GM19240 (cell line): ENCODE measurements around the gene TWF2.

Source experiments
- DNase-seq: peaks from one replicate; pipeline ENCODE4 v3.0.0; 2011; ENCODE audit warnings: low spot score; ENCODE audit not compliant: insufficient read length

Gene TWF2

GRCh38 chr3:52223449-52224408 is 15.2 kb downstream of the TWF2 start:
- DNase-seq = no peak

- DNase-seq = no peak
These were observed 16.4 kb downstream of the TWF2 start for GRCh38 chr3:52222319-52223221.

GRCh38 chr3:52221563-52222318 is 17.2 kb downstream of the TWF2 start:
- DNase-seq = no peak

- no peak for DNase-seq
These were observed 17.8 kb downstream of the TWF2 start for GRCh38 chr3:52221141-52221562.

GRCh38 chr3:52220380-52221026 is 18.5 kb downstream of the TWF2 start:
- peak; percentile 63 for DNase-seq

GRCh38 chr3:52218937-52219650 is 19.9 kb downstream of the TWF2 start:
- DNase-seq = no peak

GRCh38 chr3:52218454-52218853 is 20.5 kb downstream of the TWF2 start:
- no peak for DNase-seq

GRCh38 chr3:52218026-52218425 is 20.9 kb downstream of the TWF2 start:
- DNase-seq = no peak

- no peak for DNase-seq
These were observed 21.6 kb downstream of the TWF2 start for GRCh38 chr3:52217409-52217805.

- no peak for DNase-seq
These were observed 22.2 kb downstream of the TWF2 start for GRCh38 chr3:52216585-52217408.

GRCh38 chr3:52215351-52215750 is 23.6 kb downstream of the TWF2 start:
- DNase-seq = no peak

GRCh38 chr3:52213901-52214300 is 25.1 kb downstream of the TWF2 start:
- no peak for DNase-seq

- no peak for DNase-seq
These were observed 26.0 kb downstream of the TWF2 start for GRCh38 chr3:52213005-52213404.

GRCh38 chr3:52211268-52211891 is 27.6 kb downstream of the TWF2 start:
- DNase-seq = no peak

GRCh38 chr3:52210550-52211046 is 28.4 kb downstream of the TWF2 start:
- no peak for DNase-seq

GRCh38 chr3:52210037-52210436 is 28.9 kb downstream of the TWF2 start:
- DNase-seq = no peak

GRCh38 chr3:52208556-52208955 is 30.4 kb downstream of the TWF2 start:
- DNase-seq = no peak

GRCh38 chr3:52205727-52206372 is 33.1 kb downstream of the TWF2 start:
- no peak for DNase-seq
